ENCODE results near the gene SHCBP1.

DNA sequence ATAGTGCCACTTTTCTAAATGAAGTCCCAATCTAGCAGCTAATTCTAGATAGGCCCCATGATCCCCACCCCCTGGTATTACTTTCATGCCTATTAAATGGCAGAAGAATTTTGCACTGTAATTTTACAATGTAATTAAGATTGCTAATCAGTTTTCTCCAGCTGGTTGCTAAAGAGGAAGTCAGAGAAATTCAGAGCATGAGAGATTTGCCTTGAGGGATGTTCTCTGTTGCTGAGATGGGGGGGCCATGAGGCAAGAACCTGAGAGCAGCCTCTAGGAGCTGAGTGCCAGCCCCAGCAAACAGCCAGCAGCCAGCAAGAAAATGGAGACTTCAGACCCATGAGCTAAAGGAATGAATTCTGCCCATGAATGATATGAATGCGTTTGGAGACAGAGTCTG lies 38.9 kb downstream of the SHCBP1 start:
- TF ChIP-seq, protein P1, sequence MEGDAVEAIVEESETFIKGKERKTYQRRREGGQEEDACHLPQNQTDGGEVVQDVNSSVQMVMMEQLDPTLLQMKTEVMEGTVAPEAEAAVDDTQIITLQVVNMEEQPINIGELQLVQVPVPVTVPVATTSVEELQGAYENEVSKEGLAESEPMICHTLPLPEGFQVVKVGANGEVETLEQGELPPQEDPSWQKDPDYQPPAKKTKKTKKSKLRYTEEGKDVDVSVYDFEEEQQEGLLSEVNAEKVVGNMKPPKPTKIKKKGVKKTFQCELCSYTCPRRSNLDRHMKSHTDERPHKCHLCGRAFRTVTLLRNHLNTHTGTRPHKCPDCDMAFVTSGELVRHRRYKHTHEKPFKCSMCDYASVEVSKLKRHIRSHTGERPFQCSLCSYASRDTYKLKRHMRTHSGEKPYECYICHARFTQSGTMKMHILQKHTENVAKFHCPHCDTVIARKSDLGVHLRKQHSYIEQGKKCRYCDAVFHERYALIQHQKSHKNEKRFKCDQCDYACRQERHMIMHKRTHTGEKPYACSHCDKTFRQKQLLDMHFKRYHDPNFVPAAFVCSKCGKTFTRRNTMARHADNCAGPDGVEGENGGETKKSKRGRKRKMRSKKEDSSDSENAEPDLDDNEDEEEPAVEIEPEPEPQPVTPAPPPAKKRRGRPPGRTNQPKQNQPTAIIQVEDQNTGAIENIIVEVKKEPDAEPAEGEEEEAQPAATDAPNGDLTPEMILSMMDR (IDR thresholded peaks at IDR 0.05): no peak
- TF ChIP-seq EZH2 (IDR thresholded peaks at IDR 0.05; ENCODE audit: borderline replicate concordance, insufficient read depth, low read depth, low read length, poor library complexity, severe bottlenecking): no peak
